Naive thymus-derived CD8-positive, alpha-beta T cell (primary cell): Measurements from ENCODE around the gene SEMA5B. TPM values are rescaled to one million over a fixed set of nuclear protein-coding genes. Genes with fewer than 3 reads are reported as not detected.
A peak's percentile ranks its signal among the peaks of the same experiment; 100 is the strongest.

Experiments
- ATAC-seq, 2 donors: fragments of 150-1000 bp; cut with Tn5 transposase in 1 of 2; sonication (Bioruptor Pico), chemical (Tn5 transposase) in 1 of 2; 1 replicate in 1 of 2; 2 replicates in 1 of 2; pipeline ENCODE4 v1.10.0; 2021; ENCODE audit warnings: mild to moderate bottlenecking in 2 of 2, moderate library complexity in 2 of 2
- POLR2A ChIA-PET: fragments of 350-600 bp; sonication (Branson Sonifier 250); formaldehyde crosslinking; loops from one replicate; lab custom pipeline; 2021; ENCODE audit warnings: antibody characterized with exemption; lab: Charles Lee
- DNase-seq, 10 donors: peaks; one replicate each; pipeline versions ENCODE4 v3.0.0 to v3.0.0-alpha.2; 2020 to 2022
- H3K27ac Mint-ChIP-seq, 10 donors: one replicate each; pipeline ENCODE4 v1.8.0; 2020 to 2022; ENCODE audit warnings: mild to moderate bottlenecking in 10 of 10, mixed read lengths in 10 of 10, moderate library complexity in 4 of 10, inconsistent platforms in 1 of 10
- H3K27me3 Mint-ChIP-seq, 5 donors: one replicate each; pipeline ENCODE4 v1.8.0; 2021 to 2022; ENCODE audit warnings: mixed read lengths in 5 of 5
- H3K36me3 Mint-ChIP-seq, 3 donors: one replicate each; pipeline ENCODE4 v1.8.0; 2020 to 2022; ENCODE audit warnings: mixed read lengths in 3 of 3, mild to moderate bottlenecking in 2 of 3, inconsistent platforms in 1 of 3
- H3K4me1 Mint-ChIP-seq, 4 donors: one replicate each; pipeline ENCODE4 v1.8.0; 2021 to 2022; ENCODE audit warnings: mixed read lengths in 4 of 4
- H3K4me3 Mint-ChIP-seq, 10 donors: one replicate each; pipeline ENCODE4 v1.8.0; 2020 to 2022; ENCODE audit warnings: mild to moderate bottlenecking in 10 of 10, mixed read lengths in 10 of 10, moderate library complexity in 6 of 10, inconsistent platforms in 1 of 10
- H3K9me3 Mint-ChIP-seq, 9 donors: one replicate each; pipeline ENCODE4 v1.8.0; 2020 to 2022; ENCODE audit warnings: mixed read lengths in 9 of 9, mild to moderate bottlenecking in 3 of 9, inconsistent platforms in 1 of 9, moderate library complexity in 1 of 9
- polyA plus RNA-seq, 3 donors: library from polyadenylated mRNA; unstranded; fragments of 300-500 nt; fragmentation: Illumina TruSeq; gene quantifications; one replicate each; pipeline ENCODE4 v1.2.3, GENCODE V29; 2021
- total RNA-seq, 8 experiments: library from RNA in 2 of 8; stranded (reverse) in 2 of 8; gene quantifications; one replicate each; pipeline ENCODE4 v1.2.3 and lab custom pipeline; 2021 to 2026

Gene SEMA5B
- total and polyA plus RNA-seq, 5 experiments from 2014 or later, result 0.16 to 0.47 TPM; not detected in 3

- Mint-ChIP-seq H3K27ac (no peak overlapping the region), H3K4me3 (no peak overlapping the region), H3K9me3 (no peaks in the 10 kb centered on the region), H3K36me3 (no peaks in the 10 kb centered on the region), H3K27me3 (peaks cover 6 to 59% (median 22%) of the 10 kb centered on the region in 5 donors), H3K4me1 (no peaks in the 10 kb centered on the region)
- DNase-seq (peak in 1 of 10 donors; percentile 26), ATAC-seq (no peak)
- POLR2A ChIA-PET, result no interaction called here
Observed at GRCh38 chr3:122998206-122998605, 29.4 kb downstream of the SEMA5B start.

- Mint-ChIP-seq H3K27me3 (peaks cover 5 to 65% (median 31%) of the 10 kb centered on the region in 5 donors), H3K4me1 (peaks cover 0 to 3% (median 0%) of the 10 kb centered on the region in 4 donors), H3K36me3 (no peaks in the 10 kb centered on the region), H3K27ac (no peak overlapping the region), H3K4me3 (no peak overlapping the region), H3K9me3 (no peaks in the 10 kb centered on the region)
- POLR2A ChIA-PET, result no interaction called here
- no peak for ATAC-seq
- peak in 1 of 10 donors; percentile 26 for DNase-seq
Observed at GRCh38 chr3:122996038-122996580, 31.5 kb downstream of the SEMA5B start.

- H3K27ac Mint-ChIP-seq, result no peak overlapping the region
- H3K4me1 Mint-ChIP-seq, result peaks cover 0 to 3% (median 0%) of the 10 kb centered on the region in 4 donors
- POLR2A ChIA-PET, result no interaction called here
- H3K27me3 Mint-ChIP-seq, result peaks cover 7 to 59% (median 30%) of the 10 kb centered on the region in 5 donors
- ATAC-seq, result no peak
- DNase-seq, result no peak
- no peaks in the 10 kb centered on the region for H3K9me3 Mint-ChIP-seq
- no peak overlapping the region for H3K4me3 Mint-ChIP-seq
- no peaks in the 10 kb centered on the region for H3K36me3 Mint-ChIP-seq
Observed at GRCh38 chr3:122994954-122995353, 32.6 kb downstream of the SEMA5B start.

GRCh38 chr3:122993124-122993978 lies 34.2 kb downstream of the SEMA5B start:
- Mint-ChIP-seq H3K27ac (peak overlapping the region in 2 of 10 donors; percentile 42 to 59), H3K36me3 (no peaks in the 10 kb centered on the region), H3K27me3 (peaks cover 7 to 70% (median 32%) of the 10 kb centered on the region in 5 donors), H3K4me1 (peaks cover 0 to 3% (median 0%) of the 10 kb centered on the region in 4 donors), H3K4me3 (no peak overlapping the region), H3K9me3 (no peaks in the 10 kb centered on the region)
- no peak for ATAC-seq
- no peak for DNase-seq
- POLR2A ChIA-PET, result no interaction called here

GRCh38 chr3:122992676-122993075 lies 34.9 kb downstream of the SEMA5B start:
- Mint-ChIP-seq H3K27ac (peak overlapping the region in 1 of 10 donors; percentile 59), H3K4me3 (no peak overlapping the region), H3K9me3 (no peaks in the 10 kb centered on the region), H3K36me3 (no peaks in the 10 kb centered on the region), H3K27me3 (peaks cover 7 to 77% (median 32%) of the 10 kb centered on the region in 5 donors), H3K4me1 (peaks cover 0 to 3% (median 0%) of the 10 kb centered on the region in 4 donors)
- POLR2A ChIA-PET, result no interaction called here
- ATAC-seq (no peak), DNase-seq (no peak)

- H3K27me3 Mint-ChIP-seq, result peaks cover 9 to 80% (median 33%) of the 10 kb centered on the region in 5 donors
- no peak for DNase-seq
- H3K36me3 Mint-ChIP-seq, result no peaks in the 10 kb centered on the region
- H3K27ac Mint-ChIP-seq, result no peak overlapping the region
- no peak for ATAC-seq
- POLR2A ChIA-PET, result no interaction called here
- H3K9me3 Mint-ChIP-seq, result no peaks in the 10 kb centered on the region
- H3K4me1 Mint-ChIP-seq, result peaks cover 0 to 3% (median 0%) of the 10 kb centered on the region in 4 donors
- no peak overlapping the region for H3K4me3 Mint-ChIP-seq
Observed at GRCh38 chr3:122992133-122992532, 35.4 kb downstream of the SEMA5B start.

GRCh38 chr3:122991236-122991985 lies 36.2 kb downstream of the SEMA5B start:
- POLR2A ChIA-PET, result no interaction called here
- DNase-seq, result no peak
- Mint-ChIP-seq H3K36me3 (no peaks in the 10 kb centered on the region), H3K4me3 (no peak overlapping the region), H3K9me3 (no peaks in the 10 kb centered on the region), H3K27me3 (peaks cover 9 to 80% (median 34%) of the 10 kb centered on the region in 5 donors), H3K4me1 (peaks cover 0 to 3% (median 0%) of the 10 kb centered on the region in 4 donors), H3K27ac (no peak overlapping the region)
- no peak for ATAC-seq

- no peaks in the 10 kb centered on the region for H3K36me3 Mint-ChIP-seq
- no peak overlapping the region for H3K27ac Mint-ChIP-seq
- H3K4me3 Mint-ChIP-seq, result no peak overlapping the region
- ATAC-seq (no peak), DNase-seq (peak in 1 of 10 donors; percentile 6)
- H3K9me3 Mint-ChIP-seq, result no peaks in the 10 kb centered on the region
- POLR2A ChIA-PET, result no interaction called here
- H3K4me1 Mint-ChIP-seq, result peaks cover 0 to 3% (median 0%) of the 10 kb centered on the region in 4 donors
- peaks cover 11 to 73% (median 31%) of the 10 kb centered on the region in 5 donors for H3K27me3 Mint-ChIP-seq
Observed at GRCh38 chr3:122989856-122990575, 37.5 kb downstream of the SEMA5B start.

GRCh38 chr3:122988508-122988907 lies 39.1 kb downstream of the SEMA5B start:
- POLR2A ChIA-PET, result no interaction called here
- no peak overlapping the region for H3K27ac Mint-ChIP-seq
- no peak overlapping the region for H3K4me3 Mint-ChIP-seq
- peaks cover 0 to 4% (median 1%) of the 10 kb centered on the region in 4 donors for H3K4me1 Mint-ChIP-seq
- no peaks in the 10 kb centered on the region for H3K36me3 Mint-ChIP-seq
- ATAC-seq (no peak), DNase-seq (peak in 1 of 10 donors; percentile 41)
- no peaks in the 10 kb centered on the region for H3K9me3 Mint-ChIP-seq
- H3K27me3 Mint-ChIP-seq, result peaks cover 11 to 58% (median 22%) of the 10 kb centered on the region in 5 donors

GRCh38 chr3:122987736-122988319 lies 39.7 kb downstream of the SEMA5B start:
- DNase-seq, result peak in 1 of 10 donors; percentile 4
- Mint-ChIP-seq H3K4me3 (no peak overlapping the region), H3K9me3 (no peaks in the 10 kb centered on the region), H3K36me3 (no peaks in the 10 kb centered on the region), H3K4me1 (peaks cover 0 to 4% (median 1%) of the 10 kb centered on the region in 4 donors), H3K27me3 (peaks cover 8 to 57% (median 22%) of the 10 kb centered on the region in 5 donors), H3K27ac (no peak overlapping the region)
- POLR2A ChIA-PET, result no interaction called here
- no peak for ATAC-seq

GRCh38 chr3:122987231-122987630 lies 40.3 kb downstream of the SEMA5B start:
- Mint-ChIP-seq H3K27me3 (peaks cover 8 to 56% (median 24%) of the 10 kb centered on the region in 5 donors), H3K4me1 (peaks cover 0 to 4% (median 0%) of the 10 kb centered on the region in 4 donors), H3K4me3 (no peak overlapping the region), H3K27ac (no peak overlapping the region), H3K36me3 (no peaks in the 10 kb centered on the region), H3K9me3 (no peaks in the 10 kb centered on the region)
- DNase-seq (peak in 1 of 10 donors; percentile 18), ATAC-seq (no peak)
- POLR2A ChIA-PET, result no interaction called here

- H3K4me3 Mint-ChIP-seq, result no peak overlapping the region
- no peaks in the 10 kb centered on the region for H3K36me3 Mint-ChIP-seq
- H3K27me3 Mint-ChIP-seq, result peaks cover 8 to 51% (median 21%) of the 10 kb centered on the region in 5 donors
- H3K9me3 Mint-ChIP-seq, result no peaks in the 10 kb centered on the region
- DNase-seq (peak in 1 of 10 donors; percentile 52), ATAC-seq (no peak)
- POLR2A ChIA-PET, result no interaction called here
- no peak overlapping the region for H3K27ac Mint-ChIP-seq
- peaks cover 0 to 4% (median 0%) of the 10 kb centered on the region in 4 donors for H3K4me1 Mint-ChIP-seq
Observed at GRCh38 chr3:122986693-122987179, 40.8 kb downstream of the SEMA5B start.
